GM18511 (cell line): ENCODE results near the gene SIM2.

ENCODE experiments used
- ATAC-seq: cut with Tn5 transposase; IDR thresholded peaks from one replicate; pipeline ENCODE4 v1.9.1; 2021; ENCODE audit warnings: mild to moderate bottlenecking, moderate library complexity; ENCODE audit not compliant: unreplicated experiment

SIM2 gene

GRCh38 chr21:36684957-36685714 lies 13.8 kb upstream of the SIM2 start:
- no peak for ATAC-seq

GRCh38 chr21:36686955-36687354 lies 12.0 kb upstream of the SIM2 start:
- no peak for ATAC-seq

- no peak for ATAC-seq
Measured at GRCh38 chr21:36688324-36688723, 10.6 kb upstream of the SIM2 start.

- no peak for ATAC-seq
Measured at GRCh38 chr21:36689324-36689723, 9.6 kb upstream of the SIM2 start.

GRCh38 chr21:36690628-36691554 lies 8.0 kb upstream of the SIM2 start:
- no peak for ATAC-seq

- ATAC-seq, result no peak
Measured at GRCh38 chr21:36691555-36692041, 7.3 kb upstream of the SIM2 start.

- no peak for ATAC-seq
Measured at GRCh38 chr21:36692114-36692834, 6.6 kb upstream of the SIM2 start.

- ATAC-seq, result no peak
Measured at GRCh38 chr21:36692835-36693488, 6.0 kb upstream of the SIM2 start.

- no peak for ATAC-seq
Measured at GRCh38 chr21:36693489-36694030, 5.4 kb upstream of the SIM2 start.

- no peak for ATAC-seq
Measured at GRCh38 chr21:36694031-36694515, 4.8 kb upstream of the SIM2 start.

GRCh38 chr21:36694593-36695282 lies 4.2 kb upstream of the SIM2 start:
- no peak for ATAC-seq

- no peak for ATAC-seq
Measured at GRCh38 chr21:36695283-36695634, 3.7 kb upstream of the SIM2 start.

- no peak for ATAC-seq
Measured at GRCh38 chr21:36695671-36696389, 3.1 kb upstream of the SIM2 start.

GRCh38 chr21:36696390-36697059 lies 2.4 kb upstream of the SIM2 start:
- ATAC-seq, result no peak

- no peak for ATAC-seq
Measured at GRCh38 chr21:36697060-36697850, 1.7 kb upstream of the SIM2 start.

GRCh38 chr21:36697851-36698384 lies 997 bp upstream of the SIM2 start:
- ATAC-seq, result no peak

- ATAC-seq, result no peak
Measured at GRCh38 chr21:36698385-36698980, 432 bp upstream of the SIM2 start.
